Liver (tissue), 9 donors: ENCODE data around the gene CREBZF. TPM values are rescaled to one million over a fixed set of nuclear protein-coding genes. Genes with fewer than 3 reads are reported as not detected.

Experiments
- DNase-seq: peaks from one replicate; pipeline ENCODE4 v3.0.0-alpha.2; 2017; ENCODE audit warnings: low spot score
- H3K27ac ChIP-seq, 2 donors: one replicate each; pipeline ENCODE4 v1.7.0; 2013; ENCODE audit warnings: inconsistent platforms in 2 of 2, low read length in 2 of 2, control low read depth in 1 of 2, low read depth in 1 of 2, mild to moderate bottlenecking in 1 of 2
- H3K27me3 ChIP-seq, 4 donors: one replicate each; pipeline versions ENCODE4 v1.6.1 to v1.7.0; 2013; ENCODE audit warnings: low read length in 3 of 4, inconsistent platforms in 1 of 4, mild to moderate bottlenecking in 1 of 4, moderate library complexity in 1 of 4; ENCODE audit not compliant: control insufficient read depth in 4 of 4, insufficient read depth in 4 of 4
- H3K36me3 ChIP-seq, 4 donors: one replicate each; pipeline versions ENCODE4 v1.6.1 to v1.7.0; 2013; ENCODE audit warnings: low read length in 3 of 4, mild to moderate bottlenecking in 3 of 4, low read depth in 1 of 4, moderate library complexity in 1 of 4; ENCODE audit not compliant: control insufficient read depth in 4 of 4, insufficient read depth in 3 of 4
- H3K4me1 ChIP-seq, 4 donors: one replicate each; pipeline versions ENCODE4 v1.6.1 to v1.7.0; 2013; ENCODE audit warnings: low read length in 3 of 4, mild to moderate bottlenecking in 3 of 4, moderate library complexity in 1 of 4; ENCODE audit not compliant: control insufficient read depth in 4 of 4, insufficient read depth in 4 of 4
- H3K4me3 ChIP-seq, 3 donors: one replicate each; pipeline versions ENCODE4 v1.6.1 to v1.7.0; 2013; ENCODE audit warnings: low read length in 3 of 3, control low read depth in 1 of 3, low read depth in 1 of 3, mild to moderate bottlenecking in 1 of 3
- H3K9ac ChIP-seq, 2 donors: one replicate each; pipeline ENCODE4 v1.7.0; 2013; ENCODE audit warnings: low read length in 2 of 2, mild to moderate bottlenecking in 2 of 2, moderate library complexity in 2 of 2, control low read depth in 1 of 2, low read depth in 1 of 2
- H3K9me3 ChIP-seq, 4 donors: one replicate each; pipeline versions ENCODE4 v1.6.1 to v1.7.0; 2013; ENCODE audit warnings: low read length in 3 of 4; ENCODE audit not compliant: control insufficient read depth in 4 of 4
- ATF3 ChIP-seq: IDR thresholded peaks from 2 replicates; pipeline ENCODE4 v1.6.1; 2016; ENCODE audit warnings: antibody characterized with exemption
- CTCF ChIP-seq: fragments of 150-350 bp; IDR thresholded peaks from 2 replicates; pipeline ENCODE4 v1.5.1; 2017; ENCODE audit warnings: improper control_type of control experiment, low read depth, low read length; ENCODE audit not compliant: missing input control
- EGR1 ChIP-seq, 2 donors: IDR thresholded peaks; 2 replicates each; pipeline ENCODE4 v1.6.1; 2016 to 2018; ENCODE audit warnings: antibody characterized with exemption in 2 of 2, low read depth in 2 of 2
- FOXA1 ChIP-seq: IDR thresholded peaks from 2 replicates; pipeline ENCODE4 v1.6.1; 2016; ENCODE audit warnings: antibody characterized with exemption
- FOXA2 ChIP-seq: IDR thresholded peaks from 2 replicates; pipeline ENCODE4 v1.6.1; 2016; ENCODE audit warnings: antibody characterized with exemption
- GABPA ChIP-seq, 2 donors: IDR thresholded peaks in 1 of 2; conservative IDR thresholded peaks in 1 of 2; 2 replicates each; pipeline ENCODE4 v1.6.1; 2016; ENCODE audit warnings: antibody characterized with exemption in 2 of 2, mild to moderate bottlenecking in 1 of 2, moderate library complexity in 1 of 2
- HNF4A ChIP-seq, 2 donors: conservative IDR thresholded peaks; 2 replicates each; pipeline ENCODE4 v1.6.1; 2016; ENCODE audit warnings: antibody characterized with exemption in 2 of 2, mild to moderate bottlenecking in 2 of 2
- HNF4G ChIP-seq: IDR thresholded peaks from 2 replicates; pipeline ENCODE4 v1.6.1; 2016; ENCODE audit warnings: antibody characterized with exemption
- JUND ChIP-seq, 2 donors: IDR thresholded peaks; 2 replicates each; pipeline ENCODE4 v1.6.1; 2016; ENCODE audit warnings: antibody characterized with exemption in 2 of 2
- MAX ChIP-seq: IDR thresholded peaks from 2 replicates; pipeline ENCODE4 v1.6.1; 2016; ENCODE audit warnings: antibody characterized with exemption
- NR2F2 ChIP-seq: IDR thresholded peaks from 2 replicates; pipeline ENCODE4 v1.6.1; 2016; ENCODE audit warnings: antibody characterized with exemption
- RAD21 ChIP-seq, 2 donors: IDR thresholded peaks; 2 replicates each; pipeline ENCODE4 v1.6.1; 2016; ENCODE audit warnings: antibody characterized with exemption in 2 of 2, mild to moderate bottlenecking in 2 of 2
- REST ChIP-seq: IDR thresholded peaks from 2 replicates; pipeline ENCODE4 v1.6.1; 2016; ENCODE audit warnings: antibody characterized with exemption, mild to moderate bottlenecking
- RXRA ChIP-seq, 2 donors: IDR thresholded peaks; 2 replicates each; pipeline ENCODE4 v1.6.1; 2017 to 2018; ENCODE audit warnings: antibody characterized with exemption in 2 of 2, mild to moderate bottlenecking in 1 of 2
- SP1 ChIP-seq: IDR thresholded peaks from 2 replicates; pipeline ENCODE4 v1.6.1; 2018; ENCODE audit warnings: antibody characterized with exemption, mild to moderate bottlenecking
- TAF1 ChIP-seq: conservative IDR thresholded peaks from 2 replicates; pipeline ENCODE4 v1.6.1; 2016; ENCODE audit warnings: antibody characterized with exemption, mild to moderate bottlenecking
- YY1 ChIP-seq: IDR thresholded peaks from 2 replicates; pipeline ENCODE4 v1.6.1; 2016; ENCODE audit warnings: antibody characterized with exemption, mild to moderate bottlenecking
- ZBTB33 ChIP-seq: IDR thresholded peaks from 2 replicates; pipeline ENCODE4 v1.6.1; 2016; ENCODE audit warnings: antibody characterized with exemption
- WGBS: extraction: QIAGEN DNeasy Blood & Tissue Kit; methylation state at CpG from one replicate; pipeline ENCODE4 v1.1.7; 2013; 5-methylcytosine and 5-hydroxymethylcytosine counted together
- polyA plus RNA-seq, 2 donors: library from polyadenylated mRNA; stranded (reverse) in 1 of 2; unstranded in 1 of 2; fragments of 200-250 nt in 1 of 2; fragments of >200 nt in 1 of 2; fragmentation: Nextera tagmentation in 1 of 2; extraction: Ambion mirVana in 1 of 2; gene quantifications; one replicate each; pipeline versions ENCODE4 v1.2.1 to v1.2.3, GENCODE V29; 2013 to 2015
- total RNA-seq, 2 donors: library from RNA; depleted of rRNA; stranded (reverse); fragments of >200 nt; gene quantifications; one replicate each; pipeline ENCODE4 v1.2.3, GENCODE V29; 2014
- donor health status: healthy.
- donor health status: healthy.
- donor health status: healthy.
- donor health status: healthy.
- donor health status: healthy.

Gene CREBZF
- total and polyA plus RNA-seq, 4 donors = 12.1 to 50.0 (median 20.2) TPM

- Histone ChIP-seq H3K27ac (no peak overlapping the region), H3K9me3 (no peaks in the 10 kb centered on the region), H3K9ac (no peak overlapping the region), H3K36me3 (no peaks in the 10 kb centered on the region), H3K4me1 (no peaks in the 10 kb centered on the region), H3K27me3 (no peaks in the 10 kb centered on the region), H3K4me3 (no peak overlapping the region)
- 73% methylated on average over 1 of the region's 1 CpG for WGBS
- TF ChIP-seq YY1 (no peak), RXRA (IDR thresholded peaks at IDR 0.05) (no peak), RAD21 (IDR thresholded peaks at IDR 0.05) (no peak), EGR1 (IDR thresholded peaks at IDR 0.05; ENCODE audit: low read depth in 2 of 2) (no peak)
- no peak for DNase-seq
Observed at GRCh38 chr11:85698195-85698594, 33.3 kb upstream of the CREBZF start.

- no peaks in the 10 kb centered on the region for H3K4me1 ChIP-seq
- no peak overlapping the region for H3K27ac ChIP-seq
- 93% methylated on average over 2 of the region's 2 CpGs for WGBS
- no peaks in the 10 kb centered on the region for H3K27me3 ChIP-seq
- no peaks in the 10 kb centered on the region for H3K36me3 ChIP-seq
- DNase-seq = no peak
- TF ChIP-seq TAF1 = no peak
- no peak for TF ChIP-seq RAD21 (IDR thresholded peaks at IDR 0.05)
- no peak for TF ChIP-seq MAX
- TF ChIP-seq EGR1 (IDR thresholded peaks at IDR 0.05; ENCODE audit: low read depth in 2 of 2) = no peak
- TF ChIP-seq HNF4A (conservative IDR thresholded peaks at IDR 0.05) = no peak
- TF ChIP-seq YY1 = no peak
- TF ChIP-seq CTCF = no peak
- no peak for TF ChIP-seq RXRA (IDR thresholded peaks at IDR 0.05)
- no peak for TF ChIP-seq ZBTB33
- no peak for TF ChIP-seq HNF4G
- no peak for TF ChIP-seq FOXA1
- no peak for TF ChIP-seq ATF3
- no peak for TF ChIP-seq SP1
- TF ChIP-seq REST = no peak
- TF ChIP-seq NR2F2 = no peak
- no peak for TF ChIP-seq GABPA (IDR thresholded peaks at IDR 0.05 in 1 of 2, conservative IDR thresholded peaks at IDR 0.05 in 1 of 2)
- no peak for TF ChIP-seq JUND (IDR thresholded peaks at IDR 0.05)
- TF ChIP-seq FOXA2 = no peak
- no peak overlapping the region for H3K4me3 ChIP-seq
- H3K9ac ChIP-seq = no peak overlapping the region
- no peaks in the 10 kb centered on the region for H3K9me3 ChIP-seq
Observed at GRCh38 chr11:85697747-85698146, 32.8 kb upstream of the CREBZF start.
